DOHH2 (cell line): Measurements from ENCODE around the gene ZBTB48.

Experiments used
- H3F3A ChIP-seq: fragments of 200-600 bp; sonication (generic), shearing (Covaris generic); 2 replicates; pipeline ENCODE4 v1.6.0; 2016; ENCODE audit warnings: antibody characterized with exemption, mild to moderate bottlenecking; ENCODE audit not compliant: control insufficient read depth, insufficient read depth
- H3K27ac ChIP-seq: fragments of 200-600 bp; sonication (generic); 2 replicates; pipeline ENCODE4 v1.5.1; 2014; ENCODE audit warnings: low read depth, mild to moderate bottlenecking, low read length, moderate library complexity
- H3K27me3 ChIP-seq: fragments of 200-600 bp; sonication (generic); 2 replicates; pipeline ENCODE4 v1.6.1; 2014; ENCODE audit warnings: mild to moderate bottlenecking, low read length, mixed read lengths; ENCODE audit not compliant: control insufficient read depth
- H3K36me3 ChIP-seq: fragments of 200-600 bp; sonication (generic); 2 replicates; pipeline ENCODE4 v1.6.1; 2014; ENCODE audit warnings: mild to moderate bottlenecking, low read length, moderate library complexity, mixed read lengths; ENCODE audit not compliant: control insufficient read depth
- H3K4me1 ChIP-seq: fragments of 200-600 bp; sonication (generic); 2 replicates; pipeline ENCODE4 v1.6.1; 2014; ENCODE audit warnings: mild to moderate bottlenecking, low read length, mixed read lengths; ENCODE audit not compliant: control insufficient read depth
- H3K4me2 ChIP-seq: fragments of 200-600 bp; sonication (generic); 2 replicates; pipeline ENCODE4 v1.6.0; 2014; ENCODE audit warnings: mild to moderate bottlenecking, low read length, moderate library complexity
- H3K4me3 ChIP-seq: fragments of 200-600 bp; sonication (generic); 2 replicates; pipeline ENCODE4 v1.5.1; 2014; ENCODE audit warnings: mild to moderate bottlenecking, low read length, mixed read lengths
- H3K79me2 ChIP-seq: fragments of 200-600 bp; sonication (generic); 2 replicates; pipeline ENCODE4 v1.6.1; 2014; ENCODE audit warnings: mild to moderate bottlenecking, low read length, mixed read lengths; ENCODE audit not compliant: control insufficient read depth
- H3K9me2 ChIP-seq: fragments of 200-600 bp; sonication (generic); replicated peaks from 2 replicates; pipeline ENCODE4 v1.6.1; 2014; ENCODE audit warnings: mild to moderate bottlenecking, low read length, mixed read lengths; ENCODE audit not compliant: control insufficient read depth
- H3K9me3 ChIP-seq: fragments of 200-600 bp; sonication (generic); 2 replicates; pipeline ENCODE4 v1.6.1; 2014; ENCODE audit warnings: antibody characterized with exemption, low read length, mixed read lengths; ENCODE audit not compliant: control insufficient read depth, insufficient read depth
- H4K20me1 ChIP-seq: fragments of 200-600 bp; sonication (generic); 2 replicates; pipeline ENCODE4 v1.6.0; 2014; ENCODE audit warnings: low read depth, mild to moderate bottlenecking, antibody characterized with exemption, low read length, moderate library complexity; ENCODE audit not compliant: control insufficient read depth, insufficient read depth
- EZH2phosphoT487 ChIP-seq: fragments of 200-600 bp; sonication (generic); IDR thresholded peaks from 2 replicates; pipeline ENCODE4 v1.6.1; 2017; ENCODE audit warnings: borderline replicate concordance, mild to moderate bottlenecking, antibody characterized with exemption, low read length, moderate library complexity, mixed read lengths
- TF ChIP-seq, protein P1 (sequence below): fragments of 200-600 bp; sonication (generic); IDR thresholded peaks from one replicate; pipeline ENCODE4 v1.5.1; 2014; ENCODE audit warnings: antibody characterized with exemption, mild to moderate bottlenecking, low read depth, low read length; ENCODE audit not compliant: poor library complexity, severe bottlenecking

ZBTB48 gene

DNA sequence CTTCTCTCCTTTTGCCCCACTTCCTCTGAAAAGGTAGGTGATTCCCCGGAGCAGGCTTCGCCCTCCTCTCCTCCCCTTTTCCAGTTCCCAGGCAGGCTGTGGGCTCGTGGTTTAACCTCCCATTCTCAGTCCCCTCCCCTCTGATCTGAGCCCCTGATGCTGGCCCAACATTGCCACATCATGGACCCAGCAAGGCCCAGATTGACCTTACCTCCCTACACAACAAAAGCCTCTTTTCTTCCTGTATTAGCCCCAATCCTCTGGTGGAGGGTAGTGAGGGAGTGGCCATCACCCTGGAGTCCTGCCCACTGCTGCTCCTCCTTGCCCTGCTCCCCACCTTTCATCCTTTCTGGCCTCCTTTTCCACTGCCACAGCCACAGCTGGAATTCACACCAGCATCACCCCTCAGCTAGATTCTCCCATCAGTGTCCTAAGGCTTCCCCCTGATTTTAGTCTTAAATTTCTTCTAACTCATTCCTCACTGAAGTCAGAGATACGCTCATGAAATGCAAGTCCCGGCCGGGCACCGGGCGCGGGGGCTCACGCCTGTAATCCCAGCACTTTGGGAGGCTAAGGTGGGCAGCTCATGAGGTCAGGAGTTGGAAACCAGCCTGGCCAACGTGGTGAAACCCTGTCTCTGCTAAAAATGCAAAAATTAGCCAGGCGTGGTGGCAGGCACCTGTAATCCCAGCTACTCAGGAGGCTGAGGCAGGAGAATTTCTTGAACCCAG is 7.0 kb upstream of the ZBTB48 start:
- Histone ChIP-seq H3K36me3 (no peaks in the 10 kb centered on the region), H4K20me1 (no peaks in the 10 kb centered on the region), H3K4me2 (no peak overlapping the region), H3K9me3 (no peaks in the 10 kb centered on the region), H3K79me2 (no peaks in the 10 kb centered on the region), H3K27me3 (no peaks in the 10 kb centered on the region), H3K9me2 (no peaks in the 10 kb centered on the region), H3K4me1 (peaks cover 10% of the 10 kb centered on the region; the same call in 1 of the 2 replicates), H3K27ac (no peak overlapping the region), H3F3A (no peaks in the 10 kb centered on the region), H3K4me3 (no peak overlapping the region)
- TF ChIP-seq, protein P1, sequence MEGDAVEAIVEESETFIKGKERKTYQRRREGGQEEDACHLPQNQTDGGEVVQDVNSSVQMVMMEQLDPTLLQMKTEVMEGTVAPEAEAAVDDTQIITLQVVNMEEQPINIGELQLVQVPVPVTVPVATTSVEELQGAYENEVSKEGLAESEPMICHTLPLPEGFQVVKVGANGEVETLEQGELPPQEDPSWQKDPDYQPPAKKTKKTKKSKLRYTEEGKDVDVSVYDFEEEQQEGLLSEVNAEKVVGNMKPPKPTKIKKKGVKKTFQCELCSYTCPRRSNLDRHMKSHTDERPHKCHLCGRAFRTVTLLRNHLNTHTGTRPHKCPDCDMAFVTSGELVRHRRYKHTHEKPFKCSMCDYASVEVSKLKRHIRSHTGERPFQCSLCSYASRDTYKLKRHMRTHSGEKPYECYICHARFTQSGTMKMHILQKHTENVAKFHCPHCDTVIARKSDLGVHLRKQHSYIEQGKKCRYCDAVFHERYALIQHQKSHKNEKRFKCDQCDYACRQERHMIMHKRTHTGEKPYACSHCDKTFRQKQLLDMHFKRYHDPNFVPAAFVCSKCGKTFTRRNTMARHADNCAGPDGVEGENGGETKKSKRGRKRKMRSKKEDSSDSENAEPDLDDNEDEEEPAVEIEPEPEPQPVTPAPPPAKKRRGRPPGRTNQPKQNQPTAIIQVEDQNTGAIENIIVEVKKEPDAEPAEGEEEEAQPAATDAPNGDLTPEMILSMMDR = no peak
- TF ChIP-seq EZH2phosphoT487 = no peak

DNA sequence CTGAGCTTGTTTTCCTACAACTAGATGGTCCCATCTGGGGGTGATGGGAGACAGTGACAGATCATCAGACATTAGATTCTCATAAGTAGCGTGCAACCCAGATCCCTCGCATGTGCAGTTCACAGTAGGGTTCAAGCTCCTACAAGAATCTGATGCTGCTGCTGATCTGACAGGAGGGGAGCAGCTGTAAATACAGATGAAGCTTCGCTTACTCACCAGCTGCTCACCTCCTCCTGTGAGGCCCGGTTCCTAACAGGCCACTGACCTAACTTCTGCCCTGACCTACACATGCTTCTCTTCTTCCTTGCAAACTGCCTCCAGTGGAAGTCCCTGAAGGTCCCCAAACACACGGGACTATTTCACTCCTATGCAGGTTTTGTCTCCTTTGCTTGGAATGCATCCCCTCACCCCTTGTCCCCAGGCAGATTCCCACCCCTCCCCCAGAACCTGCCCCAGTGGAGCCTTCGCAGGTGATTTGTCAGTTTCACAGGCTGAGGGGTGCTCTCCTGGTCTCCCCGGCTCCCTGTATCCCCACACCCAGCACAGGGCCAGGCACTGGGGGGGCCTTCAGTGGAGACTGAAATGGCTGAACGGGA is 5.7 kb upstream of the ZBTB48 start:
- no peak for TF ChIP-seq EZH2phosphoT487
- TF ChIP-seq, protein P1 = no peak
- no peaks in the 10 kb centered on the region for H4K20me1 ChIP-seq
- H3K9me2 ChIP-seq = no peaks in the 10 kb centered on the region
- H3K4me3 ChIP-seq = no peak overlapping the region
- no peak overlapping the region for H3K27ac ChIP-seq
- H3K9me3 ChIP-seq = no peaks in the 10 kb centered on the region
- H3F3A ChIP-seq = no peaks in the 10 kb centered on the region
- H3K4me2 ChIP-seq = no peak overlapping the region
- H3K4me1 ChIP-seq = peaks cover 10% of the 10 kb centered on the region
- no peaks in the 10 kb centered on the region for H3K27me3 ChIP-seq
- no peaks in the 10 kb centered on the region for H3K79me2 ChIP-seq
- H3K36me3 ChIP-seq = no peaks in the 10 kb centered on the region

DNA sequence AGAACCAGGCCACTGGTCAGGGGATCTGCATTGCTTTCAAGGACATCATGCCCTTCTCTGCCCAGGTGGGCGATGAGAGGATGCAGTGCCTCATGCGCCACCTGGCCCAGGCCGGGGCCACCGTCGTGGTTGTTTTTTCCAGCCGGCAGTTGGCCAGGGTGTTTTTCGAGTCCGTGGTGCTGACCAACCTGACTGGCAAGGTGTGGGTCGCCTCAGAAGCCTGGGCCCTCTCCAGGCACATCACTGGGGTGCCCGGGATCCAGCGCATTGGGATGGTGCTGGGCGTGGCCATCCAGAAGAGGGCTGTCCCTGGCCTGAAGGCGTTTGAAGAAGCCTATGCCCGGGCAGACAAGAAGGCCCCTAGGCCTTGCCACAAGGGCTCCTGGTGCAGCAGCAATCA is 5.0 kb upstream of the ZBTB48 start:
- Histone ChIP-seq H3K27me3 (no peaks in the 10 kb centered on the region), H3K4me1 (peaks cover 11% of the 10 kb centered on the region), H3K36me3 (no peaks in the 10 kb centered on the region), H3K4me3 (no peak overlapping the region), H4K20me1 (no peaks in the 10 kb centered on the region), H3K9me2 (no peaks in the 10 kb centered on the region), H3K9me3 (no peaks in the 10 kb centered on the region), H3K4me2 (no peak overlapping the region), H3F3A (no peaks in the 10 kb centered on the region), H3K27ac (no peak overlapping the region), H3K79me2 (peaks cover under 1% of the 10 kb centered on the region)
- TF ChIP-seq EZH2phosphoT487 = no peak
- TF ChIP-seq, protein P1 = no peak
